Fibroblast of peridontal ligament (primary cell): ENCODE data around the gene PLPP7.

Experiments
- DNase-seq: peaks from one replicate; pipeline ENCODE4 v3.0.0-alpha.2; 2010; ENCODE audit errors: extremely low read depth

Gene PLPP7

DNA sequence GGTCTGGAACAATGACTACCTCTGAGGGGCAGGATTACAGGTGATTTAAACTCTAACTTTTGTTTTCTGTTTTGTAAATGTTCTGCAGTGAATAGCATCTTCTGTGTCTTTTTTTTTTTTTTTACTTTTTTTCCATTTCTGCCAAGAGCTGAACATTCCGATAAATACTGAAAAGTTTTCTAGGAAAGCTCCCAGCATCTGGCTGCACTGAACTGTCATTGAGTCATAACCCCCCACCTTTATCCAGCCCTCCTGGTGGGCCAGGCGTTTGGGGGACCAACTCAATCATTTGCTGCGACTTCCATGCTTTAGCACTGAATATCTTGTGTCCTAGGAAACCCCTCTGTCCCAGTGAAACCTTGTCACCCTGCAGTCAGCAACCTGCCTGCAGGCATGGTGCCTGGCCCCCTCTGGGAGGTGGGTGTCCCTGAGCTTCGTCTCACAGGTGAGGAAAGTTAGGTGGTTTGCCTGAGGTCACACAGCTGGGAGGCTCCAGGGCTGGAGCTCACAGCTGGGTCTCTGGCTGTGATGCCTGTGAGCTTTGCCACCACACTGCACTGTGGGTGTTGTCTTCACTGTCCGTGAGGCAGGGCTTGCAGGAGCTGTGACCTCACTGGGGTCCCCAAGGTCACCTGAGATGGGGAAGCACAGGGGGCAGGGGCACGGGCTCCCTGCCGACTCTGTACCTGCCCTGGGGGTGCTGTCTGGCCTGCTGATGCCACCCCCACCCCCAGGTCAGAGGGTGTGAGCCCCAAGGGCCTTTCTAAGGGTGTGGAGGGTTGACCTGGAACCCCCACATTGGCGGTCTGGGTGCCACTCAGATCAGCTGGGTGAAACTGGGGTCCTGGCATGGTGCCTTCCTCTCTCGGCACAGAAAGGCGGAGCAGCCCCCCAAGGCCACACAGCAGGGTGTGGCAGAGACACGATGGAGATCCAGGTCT, 14.1 kb downstream of the PLPP7 start:
- DNase-seq, result no peak

DNA sequence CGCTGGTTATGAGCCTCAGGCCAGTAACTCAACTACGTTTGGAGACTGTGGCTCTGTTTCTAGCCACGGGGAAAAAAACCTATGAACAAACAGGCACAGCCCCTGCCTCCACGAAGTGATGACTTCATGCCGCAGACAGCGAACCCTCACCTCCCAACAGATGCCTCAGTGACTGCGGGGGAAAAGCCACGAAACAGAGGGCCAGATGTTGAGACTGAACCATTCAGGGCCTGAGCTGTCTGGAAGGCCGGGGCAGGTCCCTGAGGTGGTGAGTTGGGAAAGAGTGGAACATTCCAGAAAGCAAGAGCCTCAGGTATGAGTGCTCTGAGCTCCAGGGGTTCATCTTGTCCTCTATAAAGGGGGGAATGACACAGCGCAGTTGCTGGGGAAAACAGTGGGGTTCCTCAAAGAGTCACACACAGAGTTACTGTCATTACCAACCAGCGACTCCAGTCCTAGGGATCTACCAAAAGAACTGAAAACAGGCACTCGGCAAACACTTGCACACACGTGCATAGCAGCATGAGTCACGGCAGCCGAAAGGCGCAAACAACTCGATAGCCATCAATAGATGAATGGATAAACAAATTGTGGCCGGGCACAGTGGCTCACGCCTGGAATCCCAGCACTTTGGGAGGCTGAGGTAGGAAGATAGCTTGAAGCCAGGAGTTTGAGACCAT, 15.3 kb downstream of the PLPP7 start:
- no peak for DNase-seq

DNA sequence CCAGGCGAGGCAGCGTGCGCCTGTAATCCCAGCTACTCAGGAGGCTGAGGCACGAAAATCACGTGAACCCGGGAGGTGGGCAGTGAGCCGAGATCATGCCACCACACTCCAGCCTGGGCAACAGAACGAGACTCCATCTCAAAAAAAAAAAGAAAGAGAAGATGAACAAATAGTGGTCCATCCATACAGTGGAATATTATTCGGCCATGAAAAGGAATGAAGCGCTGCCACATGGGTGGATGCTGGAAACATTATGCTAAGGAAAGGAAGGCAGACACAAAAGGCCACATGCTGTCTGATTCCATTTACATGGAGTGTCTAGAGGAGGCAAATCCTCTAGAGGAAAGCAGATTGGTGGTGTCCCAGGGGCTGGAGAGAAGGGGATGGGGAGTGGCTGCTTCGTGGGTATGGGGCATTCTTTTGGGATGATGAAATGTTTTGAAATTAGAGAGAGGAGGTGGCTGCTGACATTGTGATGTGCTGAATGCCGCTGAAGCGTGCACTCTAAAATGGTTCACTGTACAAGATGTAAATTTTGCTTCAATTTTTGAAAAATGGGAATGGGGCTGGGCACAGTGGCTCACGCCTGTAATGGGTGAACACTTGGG, 17.0 kb downstream of the PLPP7 start:
- peak; percentile 6 for DNase-seq

DNA sequence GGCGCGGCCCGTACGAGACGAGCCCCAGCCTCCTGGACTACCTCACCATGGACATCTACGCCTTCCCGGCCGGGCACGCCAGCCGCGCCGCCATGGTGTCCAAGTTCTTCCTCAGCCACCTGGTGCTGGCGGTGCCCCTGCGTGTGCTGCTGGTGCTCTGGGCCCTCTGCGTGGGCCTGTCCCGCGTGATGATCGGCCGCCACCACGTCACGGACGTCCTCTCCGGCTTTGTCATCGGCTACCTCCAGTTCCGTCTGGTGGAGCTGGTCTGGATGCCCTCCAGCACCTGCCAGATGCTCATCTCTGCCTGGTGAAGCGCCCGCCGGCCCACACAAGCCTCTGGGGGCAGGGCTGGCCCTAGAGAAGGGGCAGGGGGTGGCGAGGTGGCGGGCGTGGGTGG, 18.5 kb downstream of the PLPP7 start:
- DNase-seq, result no peak

DNA sequence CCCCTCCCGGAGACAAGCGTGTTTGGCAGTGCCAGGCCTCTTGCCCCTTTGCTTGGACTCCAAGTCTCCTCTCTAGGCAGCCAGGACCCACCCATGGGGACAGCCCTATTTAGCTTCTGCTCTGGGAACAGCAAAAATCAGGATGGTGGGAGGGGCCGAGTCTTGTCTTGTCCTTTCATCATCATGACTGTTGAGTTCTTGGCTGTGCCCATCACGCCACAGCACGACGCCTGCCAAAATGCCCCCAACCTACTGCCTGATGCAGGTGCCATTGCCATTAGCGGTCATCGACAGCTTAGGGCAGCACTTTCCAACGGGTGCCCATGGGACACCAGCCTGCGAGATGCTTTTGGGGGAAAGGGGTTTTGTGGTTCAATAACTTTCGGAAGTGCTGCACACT, 18.9 kb downstream of the PLPP7 start:
- DNase-seq, result no peak

DNA sequence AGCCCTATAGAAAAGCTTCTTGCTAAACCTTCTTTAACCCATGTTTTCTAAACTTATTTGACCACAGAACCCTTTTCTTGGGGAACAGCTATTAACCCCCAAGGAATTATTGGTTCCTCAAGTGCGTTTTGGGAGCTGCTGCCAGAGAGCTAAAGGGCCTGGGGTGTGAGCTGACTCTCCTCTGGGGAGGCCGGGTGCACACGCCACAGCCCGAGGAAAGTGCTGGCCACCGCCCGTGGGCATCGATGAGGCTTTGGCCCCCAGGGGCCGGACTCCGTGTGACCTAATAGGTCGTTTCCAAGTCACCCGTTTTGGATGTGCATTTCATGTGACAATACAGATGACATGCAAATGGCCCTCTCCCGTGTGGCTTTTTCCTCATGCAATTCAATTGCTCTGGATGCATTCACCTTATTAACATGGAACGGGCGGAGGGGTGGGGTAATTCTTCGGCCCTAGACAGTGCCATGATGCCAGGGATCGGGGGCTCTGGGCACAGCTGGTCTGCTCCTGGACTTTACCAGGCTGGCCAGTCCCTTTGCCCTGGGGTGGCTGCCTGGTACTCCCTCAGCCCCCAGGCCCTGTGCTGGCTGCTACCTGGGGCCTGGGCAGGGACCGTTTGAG, 19.5 kb downstream of the PLPP7 start:
- DNase-seq, result no peak

DNA sequence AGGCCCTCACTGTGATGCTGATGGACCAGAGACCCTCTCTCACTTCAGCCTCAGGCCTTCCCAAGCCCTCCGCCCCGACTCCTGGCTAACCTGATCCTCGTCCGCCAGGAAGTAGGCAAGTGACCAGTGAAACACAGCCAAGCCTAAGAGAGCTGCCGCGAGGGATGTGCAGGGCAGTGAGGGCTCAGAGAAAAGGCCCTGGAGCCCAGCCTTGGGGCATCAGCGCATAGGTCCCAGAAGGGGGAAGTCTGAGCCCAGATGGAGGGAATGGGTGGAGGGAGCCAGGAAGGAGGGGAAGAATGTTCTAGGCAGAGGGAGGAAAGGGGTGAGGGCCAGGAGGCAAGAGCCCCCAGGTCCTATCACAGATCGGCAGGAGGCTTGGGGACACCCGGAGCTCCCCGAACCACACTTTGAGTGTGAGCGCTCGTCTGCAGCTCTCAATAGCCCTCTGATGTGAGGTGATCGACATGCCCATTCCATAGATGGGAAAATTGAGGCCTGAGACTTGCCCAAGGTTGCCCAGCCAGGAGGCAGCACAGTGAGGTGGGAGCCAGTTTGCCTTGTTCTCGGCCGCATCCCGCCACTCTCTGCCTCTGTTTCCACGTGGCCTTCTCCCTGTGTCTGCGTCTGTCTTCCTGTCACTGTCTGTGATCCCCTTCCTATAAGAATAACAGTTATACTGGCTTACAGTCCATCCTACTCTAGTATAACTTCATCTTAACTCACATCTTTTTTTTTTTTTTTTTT, 20.2 kb downstream of the PLPP7 start:
- no peak for DNase-seq

DNA sequence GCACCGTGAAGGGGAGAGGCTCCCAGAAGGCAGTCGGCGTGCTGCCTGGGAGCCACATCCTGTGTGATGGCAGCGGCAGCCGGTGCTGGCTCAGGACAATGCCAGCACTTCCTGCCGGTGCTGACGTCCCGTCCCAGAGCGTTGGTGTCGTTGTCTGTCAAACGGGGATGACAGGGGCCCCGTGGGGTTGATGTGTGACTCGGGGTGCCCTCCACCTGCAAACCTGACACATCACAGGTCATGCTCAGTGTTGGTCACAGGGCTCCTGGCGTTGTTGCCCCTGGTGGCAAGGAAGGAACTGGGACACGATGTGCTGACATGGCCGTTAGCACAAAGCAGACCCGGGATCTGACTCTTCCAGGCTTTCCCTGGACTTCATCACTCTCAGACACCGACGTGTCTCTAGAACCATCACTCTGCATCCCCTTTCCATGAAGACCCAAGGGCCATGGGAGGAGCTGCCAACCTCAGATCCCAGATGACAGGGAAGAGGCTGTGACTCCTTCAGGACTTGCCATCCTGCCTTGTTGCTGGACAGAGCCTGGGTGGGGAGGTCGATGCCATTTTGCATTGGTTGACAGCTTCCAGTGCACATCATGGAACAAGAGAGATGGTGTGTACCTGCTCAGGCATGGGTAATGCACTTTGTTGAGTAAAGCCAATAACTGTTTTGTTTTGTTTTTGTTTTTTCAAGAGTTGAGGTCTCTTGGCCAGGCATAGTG, 21.5 kb downstream of the PLPP7 start:
- DNase-seq, result no peak

DNA sequence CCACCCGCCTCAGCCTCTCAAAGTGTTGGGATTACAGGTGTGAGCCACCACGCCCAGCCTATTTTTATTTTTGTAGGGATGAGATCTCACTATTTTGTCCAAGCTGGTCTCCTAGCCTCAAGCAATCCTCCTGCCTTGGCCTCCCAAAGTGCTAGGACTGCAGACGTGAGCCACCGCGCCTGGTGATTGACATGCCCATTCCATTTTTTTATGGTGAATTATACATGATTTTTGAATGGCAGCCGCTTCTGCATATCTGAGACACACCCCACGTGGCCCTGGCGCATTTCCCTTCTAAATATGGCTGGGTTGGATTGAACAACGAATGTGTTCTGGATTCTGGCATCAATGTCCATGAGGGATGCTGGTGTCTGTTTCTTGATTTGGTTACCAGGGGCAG, 22.7 kb downstream of the PLPP7 start:
- DNase-seq, result no peak

DNA sequence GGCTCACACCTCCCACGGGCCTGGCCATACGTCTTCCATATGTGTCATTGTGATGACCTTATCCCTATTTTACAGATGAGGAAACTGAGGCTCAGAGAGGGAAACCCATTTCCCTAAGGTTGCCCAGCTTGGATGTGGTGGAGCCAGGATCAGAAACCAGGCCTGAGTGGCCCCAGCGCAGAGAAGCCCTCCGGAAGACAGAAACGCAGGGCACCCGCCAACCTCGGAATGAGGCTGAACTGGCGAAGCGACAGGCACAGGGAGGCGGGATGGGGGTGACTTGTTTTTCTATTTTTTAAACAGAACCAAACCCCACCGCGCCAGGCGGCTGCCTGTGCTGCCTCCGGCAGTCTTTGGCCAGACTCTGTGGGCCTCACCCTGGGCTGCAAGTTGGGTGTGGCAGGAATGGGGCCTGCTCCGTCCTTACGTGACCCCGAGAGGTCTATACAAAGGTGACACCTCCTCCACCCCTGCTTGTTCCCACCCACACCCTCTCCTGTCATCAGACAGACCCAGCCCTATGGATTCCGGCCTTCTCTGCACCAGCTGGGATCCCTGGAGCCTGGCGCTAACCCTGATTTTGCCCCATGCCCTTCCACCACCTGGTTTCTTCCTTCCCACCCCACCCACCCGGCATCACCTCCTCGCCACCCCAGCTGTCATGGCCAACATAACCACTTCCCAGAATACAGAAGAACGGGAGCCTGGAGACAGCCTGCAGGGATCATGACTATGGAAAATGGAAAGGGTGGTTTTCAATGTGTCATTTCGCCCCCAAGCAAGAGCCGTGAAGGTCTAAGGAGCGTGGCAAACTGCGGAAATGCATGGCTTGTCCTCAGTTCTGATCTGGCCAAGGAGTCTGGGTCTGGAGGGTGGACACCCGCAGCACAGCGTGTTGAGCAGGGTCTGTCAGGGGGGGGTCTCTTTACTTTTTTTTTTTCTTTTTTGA, 23.6 kb downstream of the PLPP7 start:
- DNase-seq, result no peak

DNA sequence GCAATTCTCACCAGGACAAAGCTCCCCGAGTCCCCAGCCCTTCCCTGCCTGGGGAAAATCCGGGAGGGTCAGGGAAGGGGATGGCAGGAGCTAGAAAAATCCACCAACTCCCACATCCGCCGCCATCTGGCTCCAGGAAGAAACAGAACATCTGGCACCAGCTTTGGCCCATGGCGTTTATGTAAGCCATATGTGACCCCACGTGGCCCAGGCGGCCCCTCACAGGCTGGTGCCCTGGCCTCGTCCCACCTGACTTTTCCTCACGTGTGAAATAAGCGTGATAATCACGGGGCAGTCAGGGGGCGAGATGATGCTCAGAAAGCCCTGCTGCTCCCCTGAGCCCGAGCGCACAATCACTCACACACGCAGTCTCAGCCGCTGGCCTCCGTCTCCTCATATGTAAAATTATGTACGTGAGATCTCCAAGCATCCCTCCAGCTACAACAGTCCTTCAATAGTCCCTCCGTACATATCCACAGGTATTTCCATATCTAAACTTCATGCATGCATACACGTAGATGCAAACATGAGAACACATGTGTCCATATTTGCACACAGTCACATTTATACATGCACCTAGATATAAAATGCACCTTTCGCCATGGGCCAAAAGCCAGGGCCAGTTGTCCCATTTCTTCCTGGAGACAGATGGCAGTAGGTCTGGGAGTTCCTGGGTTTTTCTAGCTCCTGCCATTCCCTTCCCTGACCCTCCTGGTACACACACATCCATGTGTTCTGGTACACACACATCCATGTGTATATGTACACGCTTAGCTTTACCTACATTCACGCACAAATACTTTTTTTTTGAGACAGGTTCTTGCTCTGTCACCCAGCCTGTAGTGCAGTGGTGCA, 28.9 kb downstream of the PLPP7 start:
- peak; percentile 6 for DNase-seq

DNA sequence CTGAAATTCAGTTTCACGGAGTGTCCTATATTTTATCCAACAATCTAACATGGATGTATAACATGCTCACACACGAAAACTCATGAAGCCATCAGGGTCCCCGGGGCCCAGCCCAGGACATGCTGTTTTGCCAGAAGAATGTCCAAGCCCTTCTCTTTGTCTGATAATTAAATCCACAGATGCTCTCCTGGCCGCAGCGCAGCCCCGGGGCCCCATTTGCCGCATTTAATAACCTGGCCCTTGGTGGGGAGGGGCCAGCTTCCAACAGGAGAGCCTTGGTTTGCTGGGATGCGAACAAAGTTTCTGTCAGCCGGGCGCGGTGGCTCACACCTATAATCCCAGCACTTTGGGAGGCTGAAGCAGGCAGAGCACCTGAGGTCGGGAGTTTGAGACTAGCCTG, 30.0 kb downstream of the PLPP7 start:
- no peak for DNase-seq

DNA sequence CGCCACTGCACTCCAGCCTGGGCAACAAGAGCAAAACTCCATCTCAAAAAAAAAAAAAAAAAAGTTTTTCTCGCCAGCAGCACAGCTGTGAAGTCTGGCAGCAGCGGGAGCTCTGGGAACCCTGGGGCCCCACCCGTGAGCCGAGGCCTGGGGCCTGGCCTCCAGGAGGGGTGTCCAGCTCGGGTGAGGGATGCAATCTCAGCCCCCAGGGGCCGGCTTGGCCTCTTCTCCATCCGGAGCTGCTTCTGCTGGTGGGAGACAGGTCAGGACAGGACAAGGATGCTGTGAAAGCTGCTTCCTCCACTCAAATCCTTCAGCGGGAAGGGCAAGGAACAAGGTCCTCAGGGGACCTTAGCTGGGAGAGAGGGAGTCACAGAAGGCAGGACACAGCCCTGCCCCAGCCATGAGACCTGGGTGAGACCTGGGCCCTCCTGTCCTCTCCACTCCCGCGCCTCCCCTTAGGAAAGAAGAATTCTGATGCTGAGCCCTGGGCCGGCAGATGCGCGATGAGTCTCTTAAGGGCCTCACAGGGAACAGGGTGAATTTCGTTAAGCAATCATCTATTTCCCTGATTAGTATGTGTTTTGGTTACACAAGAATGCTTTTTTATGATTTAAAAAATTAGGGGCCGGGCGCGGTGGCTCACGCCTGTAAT, 30.6 kb downstream of the PLPP7 start:
- no peak for DNase-seq

DNA sequence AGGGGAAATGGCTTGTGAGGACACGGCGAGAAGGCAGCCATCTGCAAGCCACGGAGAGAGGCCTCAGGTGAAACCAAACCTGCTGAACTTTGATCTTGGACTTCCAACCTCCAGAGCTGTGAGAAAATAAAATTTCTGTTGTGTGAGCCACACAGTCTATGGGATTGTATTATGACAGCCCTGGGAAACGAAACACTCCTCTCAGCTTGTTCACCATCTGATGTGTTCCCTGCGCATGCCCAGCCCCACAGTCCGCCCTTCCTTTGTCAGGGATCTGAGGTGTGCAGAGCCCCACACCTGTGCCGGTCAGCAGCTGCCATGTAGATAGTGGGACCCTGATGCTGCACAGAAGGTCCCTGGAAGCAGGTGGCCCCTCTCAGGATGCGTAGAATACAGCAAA, 34.1 kb downstream of the PLPP7 start:
- DNase-seq, result no peak

DNA sequence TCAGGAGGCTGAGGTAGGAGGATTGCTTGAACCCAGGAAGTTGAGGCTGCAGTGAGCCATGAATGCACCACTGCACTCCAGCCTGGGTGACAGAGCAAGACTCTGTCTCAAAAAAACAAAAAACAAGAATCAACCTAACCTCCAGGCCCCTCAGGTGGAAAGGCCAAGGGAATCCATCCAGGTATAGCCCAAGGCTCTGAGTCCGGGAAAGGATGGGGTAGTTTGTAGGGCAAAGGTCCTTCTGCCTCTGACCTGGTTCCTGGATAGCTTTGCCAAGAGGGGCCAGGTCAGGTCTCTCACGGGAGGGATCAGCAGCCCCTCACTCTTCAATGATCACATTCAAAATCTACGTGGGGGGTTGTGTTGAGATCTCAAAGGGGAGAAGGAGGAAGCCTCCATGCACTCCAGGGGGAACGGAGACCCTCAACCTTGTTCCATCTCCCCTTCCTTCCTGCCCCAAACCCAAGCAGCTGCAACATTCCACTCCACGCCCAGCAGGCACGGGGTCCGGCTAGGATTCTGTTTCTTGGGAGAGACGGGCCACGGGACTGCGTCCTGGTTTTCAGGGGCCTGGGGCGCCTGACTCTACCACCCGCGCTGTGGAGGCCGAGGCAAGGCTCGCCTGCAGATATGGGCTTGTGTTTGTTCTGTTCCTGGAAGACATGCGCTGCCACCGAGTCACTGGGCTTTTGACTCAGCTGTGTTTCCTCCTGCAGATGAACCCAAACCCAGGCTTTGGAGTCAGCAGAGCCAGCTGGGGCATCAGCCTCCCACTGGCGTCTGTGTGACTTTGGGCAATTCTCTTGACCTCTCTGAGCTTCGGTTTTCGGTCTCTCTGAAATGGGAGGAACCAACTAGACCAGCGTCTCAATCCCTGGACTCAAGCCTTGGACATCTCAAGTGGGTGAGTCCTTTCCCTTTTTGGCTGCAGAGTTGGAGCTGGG, 35.5 kb downstream of the PLPP7 start:
- no peak for DNase-seq

DNA sequence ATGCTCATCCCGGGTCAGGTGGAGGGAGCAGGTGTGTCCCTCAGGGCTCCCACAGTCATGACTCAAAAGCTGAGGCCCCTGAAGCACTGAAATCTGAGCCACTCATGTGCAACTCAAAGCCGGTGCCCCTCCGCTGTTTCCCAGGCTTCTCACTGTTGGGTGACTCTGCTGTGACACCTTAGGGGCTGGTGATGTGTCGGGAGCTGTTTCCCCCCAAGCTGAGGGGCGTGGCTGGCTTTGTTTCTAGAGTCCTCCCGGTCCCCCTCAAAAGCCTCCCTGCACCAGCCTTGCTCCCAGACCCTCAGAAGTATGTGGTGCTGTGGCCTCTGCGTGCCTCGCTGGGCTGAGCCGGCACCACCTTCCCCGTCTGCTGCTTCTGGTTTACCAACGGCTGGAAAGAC, 39.7 kb downstream of the PLPP7 start:
- DNase-seq, result no peak
